HG03196 (cell line): ENCODE measurements around the gene FARP1.

Source experiments
- ATAC-seq: cut with Tn5 transposase; IDR thresholded peaks from one replicate; pipeline ENCODE4 v1.9.1; 2021; ENCODE audit not compliant: unreplicated experiment

FARP1 gene

GRCh38 chr13:98438246-98439125 lies 295.6 kb downstream of the FARP1 start:
- no peak for ATAC-seq

- no peak for ATAC-seq
Measured at GRCh38 chr13:98439126-98439828, 296.4 kb downstream of the FARP1 start.

DNA sequence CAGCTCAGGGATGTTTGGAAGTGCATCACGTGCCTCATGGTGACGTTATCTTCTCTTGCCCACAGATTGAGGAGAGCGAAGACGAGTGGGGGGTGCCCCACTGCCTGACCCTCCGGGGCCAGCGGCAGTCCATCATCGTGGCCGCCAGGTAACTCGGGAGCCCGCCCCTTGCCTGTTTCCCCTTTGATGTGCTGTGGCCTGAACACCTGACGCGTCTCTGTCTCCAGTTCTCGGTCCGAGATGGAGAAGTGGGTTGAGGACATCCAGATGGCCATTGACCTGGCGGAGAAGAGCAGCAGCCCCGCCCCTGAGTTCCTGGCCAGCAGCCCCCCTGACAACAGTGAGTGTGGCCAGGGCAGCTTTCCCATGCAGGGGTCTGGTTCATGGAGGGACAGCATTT lies 297.0 kb downstream of the FARP1 start:
- ATAC-seq, result no peak

DNA sequence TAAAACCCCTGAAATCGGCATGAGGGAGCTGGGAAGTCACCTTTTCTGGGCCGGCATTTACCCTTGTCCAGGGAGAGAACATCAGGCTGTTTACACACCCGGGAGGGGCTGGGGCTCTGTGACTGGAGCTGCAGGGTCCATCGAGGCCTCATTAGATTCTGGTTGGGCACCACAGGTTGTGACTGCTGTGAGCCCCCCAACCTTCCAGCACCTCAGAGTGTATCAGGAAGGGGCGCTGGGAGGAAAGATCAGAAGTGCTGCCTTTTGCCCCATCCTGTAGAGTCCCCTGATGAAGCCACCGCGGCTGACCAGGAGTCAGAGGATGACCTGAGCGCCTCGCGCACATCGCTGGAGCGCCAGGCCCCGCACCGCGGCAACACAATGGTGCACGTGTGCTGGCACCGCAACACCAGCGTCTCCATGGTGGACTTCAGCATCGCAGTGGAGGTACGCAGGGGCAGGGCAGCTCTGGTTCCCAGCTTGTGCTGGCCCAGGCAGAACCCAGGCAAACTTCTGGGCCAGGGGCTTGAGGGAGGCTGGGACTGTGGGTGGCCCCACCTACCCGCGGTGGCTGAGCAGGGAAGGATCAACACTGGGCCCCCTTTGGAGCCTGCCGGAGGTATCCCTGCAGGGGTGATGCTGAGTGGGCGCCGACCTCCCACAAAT lies 297.6 kb downstream of the FARP1 start:
- no peak for ATAC-seq

GRCh38 chr13:98441056-98441676 lies 298.3 kb downstream of the FARP1 start:
- ATAC-seq, result no peak

GRCh38 chr13:98442391-98443230 lies 299.7 kb downstream of the FARP1 start:
- ATAC-seq, result no peak

- ATAC-seq, result no peak
Measured at GRCh38 chr13:98443329-98443728, 300.4 kb downstream of the FARP1 start.

GRCh38 chr13:98443800-98444325 lies 301.0 kb downstream of the FARP1 start:
- no peak for ATAC-seq

DNA sequence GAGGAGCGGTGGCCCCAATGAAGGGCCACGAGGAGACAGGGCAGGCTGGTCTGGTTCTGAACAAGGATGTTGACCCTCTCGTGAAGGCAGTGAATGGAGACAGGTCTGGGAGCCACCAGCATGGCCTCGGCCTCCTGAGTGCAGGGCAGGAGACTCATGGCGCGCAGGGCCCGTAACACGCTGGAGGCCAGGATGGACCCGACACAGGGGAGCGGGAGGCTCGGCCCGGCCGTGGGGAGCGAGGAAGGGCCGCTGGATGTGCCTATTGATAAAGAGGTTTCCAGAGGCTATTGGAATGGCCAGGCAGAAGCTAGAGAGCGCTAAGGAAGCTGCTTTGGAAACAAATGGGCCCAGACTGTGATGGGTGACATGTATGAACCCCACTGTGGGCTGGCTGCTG lies 301.5 kb downstream of the FARP1 start:
- no peak for ATAC-seq

DNA sequence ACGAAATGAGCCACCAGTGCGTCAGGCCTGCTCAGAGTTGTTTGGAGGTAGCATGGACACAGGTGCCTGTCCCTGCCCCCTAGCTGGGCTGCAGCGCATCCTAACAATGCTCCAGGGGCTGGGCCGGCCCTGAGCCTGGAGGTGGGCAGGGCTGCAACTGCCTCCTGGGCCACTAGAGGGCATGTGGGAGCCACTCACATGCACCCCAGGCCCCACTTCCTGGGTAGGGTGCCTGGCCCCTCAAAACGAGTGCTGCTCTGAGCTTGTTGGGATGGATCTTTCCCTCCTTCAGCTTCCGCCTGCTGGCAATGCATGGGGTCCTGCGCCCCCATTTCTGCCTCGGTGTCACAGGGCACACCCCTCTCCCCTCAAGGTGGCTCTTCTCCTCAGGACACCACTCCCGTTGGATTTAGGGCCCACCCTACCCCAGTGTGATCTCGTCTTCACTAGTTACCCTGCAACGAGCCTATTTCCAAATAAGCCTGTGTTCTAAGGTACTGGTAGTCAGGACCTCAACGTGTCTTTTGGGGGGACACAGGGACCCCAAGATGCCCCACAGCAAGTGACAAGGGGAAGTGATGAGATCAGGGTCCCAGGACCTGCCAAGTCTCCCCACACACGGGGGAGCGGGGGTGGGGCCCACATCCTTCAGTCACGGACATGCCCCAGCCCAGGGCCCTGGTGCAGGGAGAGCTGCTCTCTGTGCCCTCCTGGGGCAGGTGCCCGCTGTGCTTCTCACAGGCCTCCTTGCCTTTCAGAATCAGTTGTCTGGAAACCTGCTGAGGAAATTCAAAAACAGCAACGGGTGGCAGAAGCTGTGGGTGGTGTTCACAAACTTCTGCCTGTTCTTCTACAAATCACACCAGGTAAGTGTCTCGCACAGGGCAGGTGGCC lies 302.7 kb downstream of the FARP1 start:
- peak; percentile 88 for ATAC-seq

DNA sequence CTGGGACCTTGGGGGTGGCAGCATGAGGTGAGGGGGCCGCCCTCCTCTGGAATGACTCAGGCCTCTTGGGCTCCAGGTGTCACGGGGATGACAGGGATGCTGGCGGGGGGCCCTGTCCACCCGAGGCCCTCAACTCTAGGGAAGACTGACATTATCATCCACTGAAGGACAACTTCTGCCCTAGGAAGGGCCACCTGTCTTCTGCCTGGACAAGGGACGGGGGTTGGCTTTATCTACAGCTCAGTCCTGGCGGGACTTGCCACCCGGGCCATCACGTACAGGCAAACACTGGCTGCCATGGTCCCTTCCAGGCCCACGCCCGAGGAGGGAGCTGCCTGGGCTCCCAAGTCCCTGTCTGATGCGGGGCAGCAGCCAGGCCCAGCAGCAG lies 303.3 kb downstream of the FARP1 start:
- ATAC-seq, result no peak

GRCh38 chr13:98447130-98447529 lies 304.2 kb downstream of the FARP1 start:
- no peak for ATAC-seq

DNA sequence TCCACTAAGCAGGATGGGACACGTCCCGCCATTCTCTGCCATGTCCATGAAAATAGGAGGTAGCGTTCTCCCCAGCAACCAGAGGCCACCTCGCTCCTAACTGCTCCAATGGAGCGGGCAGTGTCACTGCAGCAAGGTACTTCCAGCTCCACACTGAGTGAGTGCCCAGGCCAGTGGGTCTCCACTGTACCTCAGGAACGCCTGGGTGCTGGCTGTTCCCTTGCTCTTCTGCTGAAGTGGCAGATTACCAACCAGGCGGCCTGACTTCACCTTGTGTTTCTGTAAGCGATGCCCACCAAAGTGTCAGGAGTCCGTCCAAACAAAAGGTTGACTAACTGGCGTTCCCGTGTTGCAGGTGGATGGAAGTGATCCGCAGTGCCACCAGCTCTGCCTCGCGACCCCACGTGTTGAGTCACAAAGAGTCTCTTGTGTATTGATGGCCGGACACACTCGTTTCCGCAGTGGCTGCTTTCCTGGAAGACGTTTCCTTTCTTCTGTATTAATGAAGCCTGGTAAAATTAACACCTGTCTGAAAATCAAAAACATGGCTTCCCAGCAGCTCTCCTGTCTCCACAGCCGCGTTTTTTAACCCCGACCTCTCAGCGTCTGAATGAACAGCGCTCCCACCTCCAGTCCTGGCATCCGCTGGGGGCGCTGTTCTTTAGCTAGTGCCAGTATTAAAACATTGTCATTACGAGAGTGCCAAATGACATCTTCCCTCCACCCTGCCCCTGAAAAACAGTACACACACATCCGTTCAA lies 305.2 kb downstream of the FARP1 start:
- no peak for ATAC-seq

GRCh38 chr13:98448642-98448928 lies 305.7 kb downstream of the FARP1 start:
- no peak for ATAC-seq

DNA sequence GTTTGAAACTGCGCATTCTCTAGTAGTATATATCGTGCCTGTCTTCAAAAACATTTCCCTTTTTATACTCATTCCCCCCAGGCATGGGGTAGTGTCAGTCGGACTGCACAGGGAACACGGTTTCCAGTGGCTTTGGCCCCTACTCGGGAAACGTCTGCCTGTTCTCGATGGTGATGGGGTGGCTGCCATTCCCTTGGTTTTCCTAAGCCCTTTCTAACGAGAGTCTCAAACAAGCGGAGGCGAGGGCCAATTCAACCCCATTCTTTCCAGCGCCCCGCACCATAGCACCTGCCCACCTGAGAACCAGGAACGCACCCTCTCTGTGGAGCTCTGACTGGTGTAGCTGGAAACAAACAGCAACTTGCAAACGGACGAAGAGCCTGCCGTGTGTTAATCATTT lies 306.4 kb downstream of the FARP1 start:
- no peak for ATAC-seq

DNA sequence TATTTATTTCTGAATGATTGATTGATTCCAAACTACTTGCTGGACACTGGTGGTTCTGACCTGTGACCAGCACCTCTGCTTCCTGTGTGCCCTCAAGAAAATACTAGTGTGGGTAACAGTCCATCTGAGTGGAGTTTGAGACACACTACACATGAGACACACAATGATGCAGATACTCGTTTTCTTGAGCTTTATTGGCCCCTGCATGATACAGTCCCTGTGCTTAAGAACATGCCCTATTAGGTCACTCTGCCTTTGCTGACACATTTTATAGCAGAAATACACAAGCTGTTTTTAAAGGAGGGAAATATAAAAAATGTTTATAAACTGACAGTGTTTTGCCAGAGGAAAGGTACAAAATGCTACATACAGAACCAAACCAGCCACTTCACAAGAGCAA lies 307.1 kb downstream of the FARP1 start:
- ATAC-seq, result no peak

- no peak for ATAC-seq
Measured at GRCh38 chr13:98450539-98451111, 307.7 kb downstream of the FARP1 start.

DNA sequence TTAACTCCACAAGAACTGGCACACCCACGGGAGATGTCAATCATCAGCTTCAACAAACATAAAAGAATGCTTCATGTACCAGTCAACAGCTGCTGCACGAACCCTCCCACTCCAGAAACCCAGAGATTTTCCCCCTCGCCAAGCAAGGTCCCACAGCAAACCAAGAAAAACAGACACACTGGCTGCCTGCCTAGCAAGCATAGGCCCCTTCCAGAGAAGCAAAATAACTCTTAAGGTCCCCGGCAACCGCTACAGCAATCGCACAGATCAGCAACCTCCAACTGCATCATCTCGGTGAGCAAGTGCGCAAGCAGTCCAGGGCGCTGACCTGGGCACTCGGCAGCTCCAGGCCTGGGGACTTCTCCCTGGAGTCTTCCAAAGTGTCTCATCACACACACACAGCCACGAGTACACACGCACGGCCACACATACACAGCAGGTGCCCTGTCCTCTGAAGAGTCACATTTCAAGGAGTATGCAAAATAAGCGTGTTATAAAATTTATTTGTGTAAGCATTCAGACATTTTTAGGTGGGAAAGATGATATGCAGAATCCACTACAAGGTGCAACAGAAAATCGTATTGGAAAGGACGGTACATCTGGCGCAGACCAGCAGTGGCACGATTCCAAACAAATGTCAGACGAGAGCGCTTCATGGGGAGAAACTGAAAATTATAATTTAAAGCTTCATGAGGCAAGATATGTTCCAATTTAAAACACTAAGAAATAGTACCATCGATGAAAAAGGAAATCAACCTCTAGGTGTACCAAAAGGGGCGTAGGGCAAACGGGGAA lies 309.0 kb downstream of the FARP1 start:
- ATAC-seq, result no peak
